ENCODE data around the gene MCC. TPM values are rescaled to one million over a fixed set of nuclear protein-coding genes. Genes with fewer than 3 reads are reported as not detected.

MCC gene
- total RNA-seq, 1 donor from 2014 or later: 14.0 TPM

DNA sequence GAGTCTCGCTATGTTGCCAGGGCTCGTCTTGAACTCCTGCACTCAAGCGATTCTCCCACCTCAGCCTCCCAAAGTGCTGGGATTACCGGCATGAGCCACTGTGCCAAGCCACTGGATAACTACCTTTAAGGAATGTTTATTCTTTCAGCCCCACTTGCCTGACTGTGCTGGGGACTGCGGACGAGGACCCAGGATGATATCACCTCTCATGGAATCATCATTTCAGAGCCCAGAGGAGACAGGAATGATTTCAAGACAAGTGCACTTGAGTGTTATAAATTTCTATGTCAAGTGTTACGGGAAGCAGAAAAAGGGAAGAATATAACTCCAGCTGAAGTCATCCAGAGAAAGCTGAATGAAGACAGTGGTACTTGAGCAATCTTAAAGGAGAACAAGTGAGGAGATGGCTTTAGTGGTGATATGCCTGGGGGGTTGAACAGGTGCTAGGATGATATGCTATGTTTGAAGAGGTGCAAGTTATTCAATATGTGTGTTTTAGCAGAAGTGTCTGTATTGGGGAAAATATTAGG, 402.3 kb downstream of the MCC start:
- peaks cover 15% of the 10 kb centered on the region for H3K36me3 Mint-ChIP-seq (ENCODE audit: unreplicated experiment)

DNA sequence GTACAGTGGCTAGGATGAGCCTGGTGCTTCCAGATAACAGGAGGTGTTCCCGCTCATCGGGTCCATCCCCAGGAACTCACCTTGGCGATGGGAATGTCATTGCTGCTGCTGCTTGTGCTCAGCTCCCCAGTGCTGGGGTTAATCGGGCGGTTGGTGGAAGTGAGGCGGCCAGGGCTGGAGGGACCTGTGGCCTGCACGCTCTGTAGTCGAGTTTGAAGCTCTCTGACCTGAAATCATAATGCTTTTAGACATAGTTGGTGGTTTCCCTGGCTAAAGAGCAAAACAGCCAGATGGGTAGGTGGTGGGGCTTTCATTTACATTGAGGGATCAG, 403.2 kb downstream of the MCC start:
- TF ChIP-seq, protein P1, sequence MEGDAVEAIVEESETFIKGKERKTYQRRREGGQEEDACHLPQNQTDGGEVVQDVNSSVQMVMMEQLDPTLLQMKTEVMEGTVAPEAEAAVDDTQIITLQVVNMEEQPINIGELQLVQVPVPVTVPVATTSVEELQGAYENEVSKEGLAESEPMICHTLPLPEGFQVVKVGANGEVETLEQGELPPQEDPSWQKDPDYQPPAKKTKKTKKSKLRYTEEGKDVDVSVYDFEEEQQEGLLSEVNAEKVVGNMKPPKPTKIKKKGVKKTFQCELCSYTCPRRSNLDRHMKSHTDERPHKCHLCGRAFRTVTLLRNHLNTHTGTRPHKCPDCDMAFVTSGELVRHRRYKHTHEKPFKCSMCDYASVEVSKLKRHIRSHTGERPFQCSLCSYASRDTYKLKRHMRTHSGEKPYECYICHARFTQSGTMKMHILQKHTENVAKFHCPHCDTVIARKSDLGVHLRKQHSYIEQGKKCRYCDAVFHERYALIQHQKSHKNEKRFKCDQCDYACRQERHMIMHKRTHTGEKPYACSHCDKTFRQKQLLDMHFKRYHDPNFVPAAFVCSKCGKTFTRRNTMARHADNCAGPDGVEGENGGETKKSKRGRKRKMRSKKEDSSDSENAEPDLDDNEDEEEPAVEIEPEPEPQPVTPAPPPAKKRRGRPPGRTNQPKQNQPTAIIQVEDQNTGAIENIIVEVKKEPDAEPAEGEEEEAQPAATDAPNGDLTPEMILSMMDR (IDR thresholded peaks at IDR 0.05): no peak
- peaks cover 15% of the 10 kb centered on the region for H3K36me3 Mint-ChIP-seq (ENCODE audit: unreplicated experiment)

More for the DNA sequence above, 402.3 kb downstream of the MCC start:
- H3K27ac Mint-ChIP-seq (ENCODE audit: unreplicated experiment): no peak overlapping the region
- H3K4me3 Mint-ChIP-seq (ENCODE audit: unreplicated experiment): no peak overlapping the region
- no peaks in the 10 kb centered on the region for H3K27me3 Mint-ChIP-seq (ENCODE audit: unreplicated experiment)
- H3K4me1 Mint-ChIP-seq (ENCODE audit: unreplicated experiment): peaks cover 15% of the 10 kb centered on the region
- TF ChIP-seq, protein P1 (IDR thresholded peaks at IDR 0.05): no peak
- H3K9me3 Mint-ChIP-seq (ENCODE audit: unreplicated experiment): no peaks in the 10 kb centered on the region
- DNase-seq (ENCODE audit: extremely low spot score, unreplicated experiment): no peak

GRCh38 chr5:113084402-113085083, 403.7 kb downstream of the MCC start:
- TF ChIP-seq, protein P1 (IDR thresholded peaks at IDR 0.05): no peak
- no peak for DNase-seq (ENCODE audit: extremely low spot score, unreplicated experiment)
- no peaks in the 10 kb centered on the region for H3K9me3 Mint-ChIP-seq (ENCODE audit: unreplicated experiment)
- no peak overlapping the region for H3K4me3 Mint-ChIP-seq (ENCODE audit: unreplicated experiment)
- no peaks in the 10 kb centered on the region for H3K27me3 Mint-ChIP-seq (ENCODE audit: unreplicated experiment)
- peaks cover 6% of the 10 kb centered on the region for H3K4me1 Mint-ChIP-seq (ENCODE audit: unreplicated experiment)
- peaks cover 15% of the 10 kb centered on the region for H3K36me3 Mint-ChIP-seq (ENCODE audit: unreplicated experiment)
- no peak overlapping the region for H3K27ac Mint-ChIP-seq (ENCODE audit: unreplicated experiment)

More for the DNA sequence above, 403.2 kb downstream of the MCC start:
- Mint-ChIP-seq H3K27me3 (ENCODE audit: unreplicated experiment) (no peaks in the 10 kb centered on the region), H3K9me3 (ENCODE audit: unreplicated experiment) (no peaks in the 10 kb centered on the region), H3K27ac (ENCODE audit: unreplicated experiment) (no peak overlapping the region), H3K4me1 (ENCODE audit: unreplicated experiment) (peaks cover 11% of the 10 kb centered on the region), H3K4me3 (ENCODE audit: unreplicated experiment) (no peak overlapping the region)
- DNase-seq (ENCODE audit: extremely low spot score, unreplicated experiment): no peak

- TF ChIP-seq, protein P1 (IDR thresholded peaks at IDR 0.05): no peak
- Mint-ChIP-seq H3K9me3 (ENCODE audit: unreplicated experiment) (peaks cover 5% of the 10 kb centered on the region), H3K27ac (ENCODE audit: unreplicated experiment) (no peak overlapping the region), H3K27me3 (ENCODE audit: unreplicated experiment) (no peaks in the 10 kb centered on the region), H3K4me3 (ENCODE audit: unreplicated experiment) (no peak overlapping the region), H3K36me3 (ENCODE audit: unreplicated experiment) (peaks cover 22% of the 10 kb centered on the region), H3K4me1 (ENCODE audit: unreplicated experiment) (peaks cover 2% of the 10 kb centered on the region)
- DNase-seq (ENCODE audit: extremely low spot score, unreplicated experiment): no peak
Observed at GRCh38 chr5:113083481-113083880, 404.8 kb downstream of the MCC start.

DNA sequence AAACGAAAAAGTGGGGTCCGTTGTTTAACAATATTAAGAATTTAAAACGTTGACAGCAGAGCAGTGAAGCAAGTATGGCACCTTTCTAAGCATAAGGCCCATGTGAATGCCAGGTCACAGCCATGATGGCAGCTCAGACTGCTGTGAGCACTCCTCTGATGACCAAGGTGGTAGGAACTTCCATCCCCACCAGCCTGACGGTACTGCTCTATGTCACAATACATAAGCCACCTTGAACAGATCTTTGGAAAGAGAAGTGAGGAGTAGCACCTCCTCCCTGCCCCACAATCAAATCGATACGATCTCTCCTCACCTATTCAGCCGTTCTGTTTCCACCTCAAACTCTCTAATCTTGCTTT, 405.7 kb downstream of the MCC start:
- H3K9me3 Mint-ChIP-seq (ENCODE audit: unreplicated experiment): peaks cover 5% of the 10 kb centered on the region
- TF ChIP-seq, protein P1 (IDR thresholded peaks at IDR 0.05): no peak
- H3K4me1 Mint-ChIP-seq (ENCODE audit: unreplicated experiment): no peaks in the 10 kb centered on the region
- no peaks in the 10 kb centered on the region for H3K27me3 Mint-ChIP-seq (ENCODE audit: unreplicated experiment)
- no peak overlapping the region for H3K27ac Mint-ChIP-seq (ENCODE audit: unreplicated experiment)
- H3K4me3 Mint-ChIP-seq (ENCODE audit: unreplicated experiment): no peak overlapping the region
- no peak for DNase-seq (ENCODE audit: extremely low spot score, unreplicated experiment)
- H3K36me3 Mint-ChIP-seq (ENCODE audit: unreplicated experiment): peaks cover 24% of the 10 kb centered on the region

Measured in osteocyte (in vitro differentiated cells).